SHP77 (cell line): ENCODE data around the gene ABTB2.

ENCODE experiments used
- DNase-seq, 2 experiments: peaks; one replicate each; lab custom pipeline; 2025; lab: John Stamatoyannopoulos, UW

The ABTB2 gene

GRCh38 chr11:34209809-34210208, 148.0 kb downstream of the ABTB2 start:
- DNase-seq: no peak

GRCh38 chr11:34208266-34209135, 149.3 kb downstream of the ABTB2 start:
- no peak for DNase-seq

GRCh38 chr11:34207487-34208180, 150.2 kb downstream of the ABTB2 start:
- DNase-seq: no peak

GRCh38 chr11:34206407-34207300, 151.2 kb downstream of the ABTB2 start:
- no peak for DNase-seq

- DNase-seq: no peak
Measured at GRCh38 chr11:34205326-34206035, 152.3 kb downstream of the ABTB2 start.

GRCh38 chr11:34204396-34205279, 153.2 kb downstream of the ABTB2 start:
- no peak for DNase-seq

GRCh38 chr11:34203377-34203871, 154.4 kb downstream of the ABTB2 start:
- no peak for DNase-seq

GRCh38 chr11:34201129-34201528, 156.7 kb downstream of the ABTB2 start:
- no peak for DNase-seq

- no peak for DNase-seq
Measured at GRCh38 chr11:34199525-34199924, 158.3 kb downstream of the ABTB2 start.

- DNase-seq: no peak
Measured at GRCh38 chr11:34198523-34198922, 159.3 kb downstream of the ABTB2 start.

- no peak for DNase-seq
Measured at GRCh38 chr11:34197256-34197655, 160.6 kb downstream of the ABTB2 start.

- DNase-seq: no peak
Measured at GRCh38 chr11:34194576-34195335, 163.1 kb downstream of the ABTB2 start.

GRCh38 chr11:34192481-34193401, 165.1 kb downstream of the ABTB2 start:
- DNase-seq: no peak

GRCh38 chr11:34191578-34191977, 166.2 kb downstream of the ABTB2 start:
- DNase-seq: no peak

- no peak for DNase-seq
Measured at GRCh38 chr11:34190192-34191139, 167.3 kb downstream of the ABTB2 start.

- no peak for DNase-seq
Measured at GRCh38 chr11:34189191-34189590, 168.6 kb downstream of the ABTB2 start.

- no peak for DNase-seq
Measured at GRCh38 chr11:34188181-34188580, 169.6 kb downstream of the ABTB2 start.
